Subcutaneous adipose tissue (tissue), 4 donors: ENCODE results near the gene ENO4. TPM values are rescaled to one million over a fixed set of nuclear protein-coding genes. Genes with fewer than 3 reads are reported as not detected.

Experiments used
- CTCF ChIP-seq: fragments of 450-650 bp; IDR thresholded peaks from one replicate; pipeline ENCODE4 v1.5.1; 2016; ENCODE audit warnings: low read depth, mild to moderate bottlenecking, control low read depth, antibody characterized with exemption, moderate library complexity
- total RNA-seq, 4 donors: library from RNA; depleted of rRNA; stranded (reverse); fragments of >200 nt; gene quantifications; one replicate each; pipeline ENCODE4 v1.1.0, GENCODE V29; 2016

Gene ENO4
- total RNA-seq, 4 donors from 2014 or later: 0.38 TPM; not detected in 3

DNA sequence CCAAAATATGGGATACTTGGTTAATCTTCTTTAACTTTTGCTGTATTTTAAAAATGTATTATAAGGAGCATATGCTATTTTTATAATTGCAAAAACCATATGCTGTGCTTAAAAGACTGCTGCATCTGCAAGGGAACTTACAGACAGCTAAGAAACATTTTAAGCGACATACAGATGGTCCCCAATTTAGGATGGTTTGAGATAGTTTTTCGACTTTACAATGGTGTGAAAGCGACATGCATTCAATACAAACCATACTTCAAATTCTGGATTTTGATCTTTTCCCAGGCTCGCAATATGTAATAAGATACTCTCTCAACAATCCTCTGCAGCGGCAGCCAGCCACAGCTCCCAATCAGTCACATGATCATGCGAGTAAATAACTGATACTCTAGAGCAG, 82.5 kb downstream of the ENO4 start:
- no peak for TF ChIP-seq CTCF

Other genes with a start within 250 kb of the ENO4 start
- gene PNLIPRP2, start 228.5 kb upstream of the ENO4 start, total RNA-seq: not detected
- 10 to 100 TPM; 18.0 to 41.3 (median 25.4) TPM for gene HSPA12A, start 106.9 kb upstream of the ENO4 start, total RNA-seq
- 10 to 100 TPM in 3 of 4 donors, 1 to 10 TPM in 1; 8.1 to 36.7 (median 20.0) TPM for gene SHTN1, start 155.7 kb downstream of the ENO4 start, total RNA-seq